Inferior parietal cortex (tissue), 1 donor: ENCODE data around the gene IMMP2L.
A peak's percentile ranks its signal among the peaks of the same experiment; 100 is the strongest.
"Not testable (repeated sequence)": the region's sequence is repeated elsewhere in the genome, so short reads cannot be mapped to it uniquely, and the experiment has no call there.

Experiments used
- DNase-seq: peaks from one replicate; pipeline ENCODE4 v3.0.0-alpha.2; 2016; ENCODE audit errors: extremely low spot score

The IMMP2L gene

DNA sequence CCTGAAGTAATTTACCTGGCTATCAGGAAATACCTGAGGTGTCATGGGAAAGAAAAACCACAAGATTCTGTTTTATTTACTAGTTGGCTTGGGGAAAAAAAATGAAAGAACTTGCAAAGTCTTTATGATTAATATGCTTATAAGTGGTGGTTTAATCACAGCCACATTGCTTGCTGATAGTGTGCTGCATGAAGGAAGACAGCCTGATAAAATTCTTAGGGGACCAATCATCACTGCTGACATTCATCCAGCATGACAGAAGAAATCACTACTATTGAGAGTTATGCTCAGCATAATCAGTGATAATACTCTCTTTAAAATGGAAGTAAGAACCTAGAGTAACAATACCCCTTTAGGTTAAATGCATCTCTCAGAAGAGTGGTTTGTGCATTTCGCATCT is 621.5 kb downstream of the IMMP2L start:
- no peak for DNase-seq

DNA sequence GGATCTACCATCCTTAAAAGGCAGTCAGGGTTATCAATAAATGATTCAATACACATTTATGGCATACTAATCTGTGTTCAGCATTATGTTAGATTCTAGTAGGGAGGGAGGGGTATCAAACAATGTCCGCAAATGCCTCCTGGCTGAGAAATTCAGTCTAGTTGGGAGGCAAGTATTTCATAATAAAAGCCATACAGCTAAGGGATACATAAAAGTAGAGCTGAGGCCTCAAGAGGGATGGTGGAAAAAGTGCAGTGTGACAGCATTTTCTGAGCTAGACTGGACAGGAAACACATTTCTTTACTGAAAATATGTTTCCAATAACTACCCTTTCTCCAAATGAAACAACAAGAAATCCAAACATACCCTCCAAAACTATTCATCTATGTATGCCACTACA is 624.1 kb downstream of the IMMP2L start:
- no peak for DNase-seq

DNA sequence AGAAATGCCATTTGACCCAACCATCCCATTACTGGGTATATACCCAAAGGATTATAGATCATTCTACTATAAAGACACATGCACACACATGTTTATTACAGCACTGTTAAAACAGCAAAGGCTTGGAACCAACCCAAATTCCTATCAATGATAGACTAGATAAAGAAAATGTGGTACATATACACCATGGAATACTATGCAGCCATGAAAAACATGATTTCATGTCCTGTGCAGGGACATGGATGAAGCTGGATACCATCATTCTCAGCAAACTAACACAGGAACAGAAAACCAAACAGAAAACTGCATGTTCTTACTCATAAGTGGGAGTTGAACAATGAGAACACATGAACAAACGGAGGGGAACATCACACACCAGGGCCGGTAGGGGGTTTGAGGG is 625.6 kb downstream of the IMMP2L start:
- DNase-seq, result not testable (repeated sequence)

DNA sequence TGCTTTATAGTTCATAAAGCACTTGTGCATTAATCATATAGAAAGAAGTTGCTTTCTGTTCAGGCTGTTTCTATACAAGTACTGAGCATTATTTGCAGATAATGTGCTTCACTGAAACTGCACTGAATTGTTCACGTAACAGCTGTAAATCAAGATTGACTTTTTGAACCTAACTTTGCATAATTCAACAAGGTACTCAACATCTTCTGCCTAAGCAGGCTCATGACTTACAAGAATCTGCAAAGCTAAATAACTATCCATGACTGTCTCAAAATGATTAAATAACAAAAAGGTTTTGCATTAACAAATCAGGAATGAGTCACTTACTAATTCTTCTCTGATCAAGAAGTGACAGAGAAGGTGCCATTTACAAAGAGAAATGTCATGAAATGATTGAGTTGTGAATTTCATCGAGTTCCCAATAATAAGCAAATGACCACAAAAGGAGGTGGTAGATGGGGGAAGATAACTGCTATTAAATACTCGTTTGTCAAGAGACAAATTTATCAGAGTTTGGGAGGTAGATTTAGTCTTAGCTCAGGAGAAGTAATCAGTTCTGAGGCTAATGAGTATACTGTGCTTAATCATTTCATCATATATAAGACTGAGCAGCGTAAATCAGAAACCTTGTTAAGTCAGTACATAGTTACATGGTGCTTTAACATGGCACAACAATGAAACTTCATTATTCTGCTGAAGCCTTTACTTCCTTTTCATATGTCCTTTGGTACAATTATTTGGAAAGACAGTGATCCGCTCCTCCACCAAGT is 632.6 kb downstream of the IMMP2L start:
- no peak for DNase-seq

DNA sequence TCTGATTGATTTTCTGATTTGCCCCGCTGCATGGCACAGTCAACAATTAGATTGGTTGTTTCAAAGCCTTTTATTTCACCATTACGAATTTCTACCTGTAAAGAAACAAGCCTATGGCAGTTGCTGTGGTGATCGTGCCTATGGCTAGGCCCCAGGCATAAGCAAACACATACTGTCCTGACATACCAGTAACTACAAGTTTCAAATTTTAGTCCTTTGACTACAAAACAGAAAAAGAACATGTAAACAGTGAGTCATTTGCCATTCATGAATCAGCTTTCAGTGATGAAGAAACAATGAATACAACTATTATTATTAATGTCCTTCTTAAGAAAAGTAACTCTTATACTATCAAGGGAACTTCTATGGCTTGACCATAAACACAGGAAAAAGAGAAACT is 639.4 kb downstream of the IMMP2L start:
- DNase-seq, result no peak

DNA sequence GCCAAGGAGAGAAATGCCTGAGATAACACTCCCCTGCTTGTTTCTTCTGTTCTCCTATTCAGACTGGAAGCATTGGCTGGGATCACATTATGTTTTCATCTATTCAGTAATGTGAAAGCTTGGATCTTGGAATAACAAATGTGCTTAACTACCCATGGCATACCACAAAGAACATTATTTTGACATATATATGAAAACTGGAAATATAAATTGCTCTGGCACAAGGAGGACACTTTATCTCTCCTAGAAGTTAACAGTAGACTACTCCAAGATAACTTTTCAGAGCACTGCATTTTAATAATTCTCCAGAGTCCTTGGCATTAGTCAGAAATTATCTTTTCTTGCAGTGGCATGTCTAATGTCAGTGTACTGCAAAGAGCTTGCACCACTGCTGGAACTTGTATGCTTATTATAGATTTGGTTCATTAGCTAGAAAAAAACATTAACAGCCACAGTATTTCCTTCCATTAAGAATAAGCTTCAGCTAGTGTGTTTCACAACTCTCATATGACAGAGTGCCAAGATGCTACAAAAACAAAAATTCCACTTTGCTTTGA is 640.6 kb downstream of the IMMP2L start:
- DNase-seq, result no peak

DNA sequence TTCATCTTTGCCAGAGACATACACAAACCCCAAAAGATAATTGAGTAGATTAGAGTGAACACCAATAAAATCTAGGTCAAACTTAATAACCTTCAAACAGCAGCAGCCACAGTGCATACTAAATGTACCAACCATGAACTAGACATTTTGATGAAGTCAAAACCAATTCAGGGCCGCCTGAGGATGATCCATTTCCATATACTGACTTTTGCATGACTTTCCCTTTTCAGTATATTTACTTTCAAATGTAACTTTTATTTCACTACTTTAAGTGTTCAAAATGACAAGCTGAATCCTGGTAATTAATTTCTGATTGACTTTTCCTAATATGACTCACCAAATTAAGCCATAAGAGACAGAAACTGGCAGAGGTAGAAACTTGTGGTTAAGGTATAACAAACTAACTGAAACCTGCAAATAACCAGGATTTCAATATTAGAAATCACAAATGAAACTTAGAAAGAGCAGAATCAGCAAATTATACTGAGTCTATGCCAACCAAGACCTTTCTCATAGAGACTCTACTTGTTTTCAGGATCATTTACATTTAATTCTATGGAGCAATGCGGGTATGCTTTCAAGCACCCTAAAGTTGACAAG is 643.2 kb downstream of the IMMP2L start:
- no peak for DNase-seq

DNA sequence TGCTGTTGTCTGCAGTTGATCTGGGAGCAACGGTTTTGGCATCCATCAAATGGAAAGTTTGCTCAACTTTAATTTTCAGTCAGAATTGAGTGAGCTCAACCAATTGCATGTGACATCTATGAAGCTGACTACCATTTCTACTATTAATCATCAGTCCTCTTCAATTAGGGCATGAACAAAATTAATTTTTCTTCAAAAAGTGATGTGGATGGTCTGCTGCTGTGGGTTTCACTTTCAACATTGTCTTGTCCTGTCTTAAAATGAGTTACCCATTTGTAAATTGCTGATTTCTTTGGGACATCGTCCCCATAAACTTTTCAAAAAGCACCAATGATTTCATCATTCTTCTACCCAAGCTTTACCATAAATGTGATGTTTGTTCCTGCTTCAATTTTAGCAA is 648.0 kb downstream of the IMMP2L start:
- DNase-seq, result no peak

DNA sequence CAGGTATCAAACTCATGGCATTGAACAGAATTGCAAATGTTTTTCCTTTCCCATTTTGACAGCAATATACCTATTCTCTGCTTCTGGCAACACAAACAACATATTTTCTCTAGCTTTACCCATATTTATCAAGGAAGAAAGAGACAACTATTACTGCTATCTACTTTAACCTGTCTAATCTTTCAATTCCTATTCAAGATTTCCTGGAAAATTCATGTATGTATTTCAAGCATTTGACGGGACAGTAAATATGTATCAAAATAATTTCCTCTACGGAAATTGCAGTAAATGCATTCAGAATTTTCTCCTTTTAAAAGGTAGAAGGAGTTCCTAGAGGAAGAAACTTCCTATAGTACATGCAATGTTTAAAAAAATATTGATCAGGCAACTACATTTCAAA is 650.7 kb downstream of the IMMP2L start:
- DNase-seq, result no peak

DNA sequence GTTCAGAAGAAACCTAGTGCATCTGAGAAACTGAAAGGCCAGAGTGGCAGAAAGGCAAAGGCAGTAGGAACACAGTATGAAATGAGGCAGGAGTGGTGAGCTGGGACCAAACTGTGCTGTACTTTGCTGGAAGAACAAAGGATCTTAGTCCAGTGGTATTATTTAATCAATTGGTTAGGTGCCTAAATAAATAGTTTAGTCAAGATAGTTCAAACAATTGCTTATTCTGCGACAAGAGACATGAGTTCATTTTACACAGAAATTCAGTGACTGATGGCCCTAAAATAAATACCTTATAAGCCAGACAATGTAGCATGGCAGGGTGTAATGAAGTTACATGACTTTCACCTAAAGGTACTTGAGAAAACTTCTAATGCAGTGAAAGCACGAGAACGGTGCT is 653.2 kb downstream of the IMMP2L start:
- no peak for DNase-seq

DNA sequence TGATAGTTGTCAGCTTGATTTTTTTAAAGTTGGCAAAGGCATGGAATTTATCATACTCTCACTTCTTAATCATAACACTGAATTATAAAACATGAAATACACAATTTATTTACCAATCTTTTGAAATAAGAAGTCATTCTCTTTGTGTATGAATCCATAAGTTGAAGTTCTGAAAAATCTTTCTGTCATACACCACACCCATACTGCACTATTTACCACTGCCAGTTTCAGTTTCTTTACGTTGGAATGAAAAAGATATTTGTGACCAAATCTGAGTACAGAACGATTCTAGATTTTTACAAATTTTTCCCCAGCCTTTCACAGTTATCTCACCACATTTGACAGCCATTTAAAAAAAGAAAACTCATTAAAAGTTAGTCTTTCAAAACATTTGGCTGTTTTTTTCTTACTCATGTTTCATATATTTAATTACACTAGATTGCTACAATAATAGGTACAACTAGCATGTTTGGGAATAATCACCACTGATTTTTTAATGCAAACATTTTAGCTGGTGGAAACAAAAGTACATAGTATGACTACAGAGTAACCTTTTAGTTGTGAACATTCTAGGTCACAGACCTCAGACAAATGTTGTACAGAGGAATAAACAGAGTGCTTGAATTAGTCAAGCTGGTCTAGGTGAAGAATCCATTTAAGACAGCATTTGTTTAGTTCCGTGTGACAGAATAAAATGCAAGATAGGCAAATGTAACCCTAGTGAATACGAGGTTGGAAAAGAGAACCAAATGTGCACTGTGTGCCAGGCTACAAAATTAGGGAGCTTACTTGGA is 656.3 kb downstream of the IMMP2L start:
- DNase-seq, result no peak

DNA sequence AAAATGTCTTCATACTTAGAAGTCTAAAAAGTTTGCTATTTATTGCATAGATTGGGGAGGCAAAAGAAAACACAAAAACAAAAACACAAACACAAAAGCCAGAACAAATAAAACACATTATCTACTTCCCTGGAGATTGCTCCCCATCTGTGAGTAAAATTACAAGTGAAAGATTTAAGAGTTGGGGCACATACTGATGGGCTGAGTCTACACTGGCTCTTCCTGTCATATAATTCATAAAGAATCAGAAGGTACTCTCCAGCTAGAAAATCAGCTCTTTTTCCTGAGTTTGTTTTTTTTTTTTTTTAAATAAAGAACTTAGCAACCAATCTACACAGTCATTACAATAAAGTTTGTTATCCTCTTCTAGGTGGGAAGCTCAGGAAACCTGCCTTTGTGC is 663.8 kb downstream of the IMMP2L start:
- no peak for DNase-seq

DNA sequence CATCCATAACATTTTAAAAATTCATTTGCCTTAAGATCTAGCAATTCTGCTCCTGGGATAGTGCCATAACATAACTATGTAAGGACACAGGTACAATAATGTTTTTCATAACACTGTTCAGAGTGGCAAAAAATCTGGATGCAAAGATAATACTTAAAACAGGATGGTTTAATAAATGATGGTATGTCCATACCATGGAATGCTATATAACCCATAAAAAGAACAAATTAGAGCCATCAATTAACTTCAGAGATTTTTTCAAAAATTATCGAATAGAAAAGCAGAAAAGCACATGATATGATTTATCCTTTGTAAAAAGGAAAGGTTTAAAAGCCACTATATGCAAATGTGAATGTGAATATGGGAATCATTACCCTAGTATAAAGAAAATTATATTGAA is 664.8 kb downstream of the IMMP2L start:
- no peak for DNase-seq

DNA sequence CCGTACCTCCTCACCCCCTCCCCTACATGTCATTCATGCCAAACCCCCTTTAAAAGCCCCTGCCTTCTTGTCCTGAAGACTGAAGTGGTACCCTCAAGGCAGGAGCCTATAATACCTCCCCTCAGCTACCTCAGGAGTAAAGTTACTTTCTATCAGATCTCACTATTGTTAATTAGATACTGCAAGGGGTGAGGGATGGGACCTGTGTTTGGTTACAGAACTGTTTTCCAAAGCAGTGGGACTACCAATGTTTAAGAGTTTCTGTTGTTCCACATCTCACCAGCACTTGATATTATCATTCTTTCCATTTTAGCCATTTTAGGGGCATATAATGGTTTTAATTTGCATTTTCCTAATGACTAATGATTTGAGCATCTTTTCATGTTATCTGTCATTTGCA is 668.2 kb downstream of the IMMP2L start:
- DNase-seq, result no peak

DNA sequence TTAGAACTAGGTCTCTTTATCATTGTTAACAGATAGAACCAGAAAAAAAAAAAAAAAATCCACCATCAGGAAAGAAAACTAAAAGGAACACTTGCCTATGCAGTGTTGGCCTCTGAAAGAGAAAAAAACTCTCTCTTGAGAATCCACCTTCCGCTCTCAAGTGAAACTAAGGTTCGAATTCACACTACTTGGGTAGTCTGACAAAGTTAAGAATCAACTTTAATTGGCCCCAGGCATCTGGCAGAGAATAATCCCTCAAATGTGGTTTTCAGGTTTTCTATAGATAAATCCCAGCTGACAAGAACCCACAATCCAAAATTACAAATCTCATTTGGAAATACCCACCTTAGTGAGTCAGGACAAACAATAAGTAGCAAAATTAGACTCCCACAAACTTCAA is 671.1 kb downstream of the IMMP2L start:
- no peak for DNase-seq

DNA sequence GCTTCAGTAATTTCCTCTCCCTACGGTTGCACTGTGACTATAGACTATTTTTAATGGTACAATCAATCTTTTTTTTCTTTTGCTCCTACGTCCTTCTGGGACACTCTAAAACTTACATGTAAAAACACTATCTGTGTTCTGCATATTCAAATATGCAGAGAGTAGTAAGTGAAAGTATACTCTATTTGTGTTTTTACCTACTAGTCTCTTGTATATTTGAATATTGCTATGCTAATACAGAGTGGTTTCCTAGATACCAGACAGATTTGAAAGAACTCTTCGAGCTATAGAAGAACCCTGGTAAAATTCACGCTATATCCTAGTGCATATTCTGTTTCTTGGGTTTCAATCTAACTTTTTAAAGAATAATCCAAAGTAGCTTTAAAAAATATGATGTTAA is 672.2 kb downstream of the IMMP2L start:
- no peak for DNase-seq

DNA sequence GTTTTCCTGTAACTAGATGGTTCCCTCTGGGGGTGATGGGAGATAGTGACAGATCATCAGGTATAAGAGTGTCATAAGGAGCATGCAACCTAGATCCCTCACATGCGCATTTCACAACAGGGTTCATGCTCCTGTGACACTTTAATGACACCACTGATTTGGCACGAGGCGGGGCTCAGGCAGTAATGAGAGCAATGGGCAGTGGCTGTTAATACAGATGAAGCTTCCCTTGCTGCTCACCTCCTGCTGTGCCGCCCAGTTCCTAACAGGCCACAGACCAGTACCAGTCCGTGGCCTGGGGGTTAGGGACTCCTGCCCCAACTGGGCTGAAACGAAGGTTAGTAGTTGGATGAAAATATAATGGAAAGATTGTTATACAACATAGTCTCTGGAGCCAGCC is 673.0 kb downstream of the IMMP2L start:
- no peak for DNase-seq

DNA sequence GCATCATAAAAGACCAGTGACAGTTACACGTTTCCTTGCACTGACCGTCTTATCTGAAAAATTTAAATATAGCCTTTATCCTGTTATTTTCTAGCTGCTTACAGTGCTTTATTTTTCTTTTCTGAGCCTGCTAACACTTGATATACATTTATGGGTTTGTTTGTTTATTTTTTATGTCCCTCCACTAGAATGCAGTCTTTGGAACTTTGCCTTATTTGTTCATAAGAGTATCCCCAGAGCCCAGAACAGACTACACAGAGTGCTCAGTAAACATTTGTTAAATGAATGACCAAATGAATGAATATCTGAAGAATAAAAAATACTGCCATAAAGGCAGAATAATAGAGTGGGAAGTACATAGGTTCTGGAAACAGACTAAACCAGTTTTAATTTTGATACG is 673.7 kb downstream of the IMMP2L start:
- no peak for DNase-seq

DNA sequence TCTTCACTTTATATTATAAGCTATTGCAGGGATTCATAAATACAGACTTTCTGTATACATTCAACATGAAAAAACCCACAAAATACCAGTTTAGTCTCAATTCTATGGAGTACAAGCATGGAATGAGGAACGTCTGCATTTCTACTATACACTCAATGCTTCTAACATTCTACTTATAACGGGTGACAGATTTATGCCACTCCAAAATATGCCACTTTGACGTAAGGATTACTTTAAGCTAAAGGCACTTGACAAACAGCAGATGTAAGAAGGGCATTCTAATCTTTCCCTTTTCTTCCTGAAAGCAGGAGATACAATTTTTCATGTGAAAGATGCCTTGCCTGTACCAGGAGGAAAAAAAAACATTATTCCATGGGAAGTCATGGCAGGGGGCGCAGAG is 676.8 kb downstream of the IMMP2L start:
- DNase-seq, result no peak

DNA sequence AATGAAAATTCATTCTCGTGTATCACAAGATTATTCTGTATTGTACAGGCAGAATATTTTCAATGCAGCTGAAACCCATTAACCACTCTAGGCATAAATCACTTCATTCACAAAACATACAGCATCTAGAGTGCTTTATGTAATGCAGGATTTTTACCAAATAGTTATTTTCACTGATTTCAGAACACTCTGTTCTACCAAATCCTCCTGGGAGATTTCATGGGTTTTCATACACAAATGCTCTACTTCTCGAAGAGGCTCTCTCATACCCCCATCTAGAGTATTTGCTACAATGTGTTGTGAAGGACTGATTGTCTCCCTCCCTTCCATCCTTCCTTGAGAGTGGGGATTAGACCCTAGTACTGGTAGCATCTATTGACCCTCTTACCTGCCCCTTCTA is 680.6 kb downstream of the IMMP2L start:
- peak; percentile 8 for DNase-seq

DNA sequence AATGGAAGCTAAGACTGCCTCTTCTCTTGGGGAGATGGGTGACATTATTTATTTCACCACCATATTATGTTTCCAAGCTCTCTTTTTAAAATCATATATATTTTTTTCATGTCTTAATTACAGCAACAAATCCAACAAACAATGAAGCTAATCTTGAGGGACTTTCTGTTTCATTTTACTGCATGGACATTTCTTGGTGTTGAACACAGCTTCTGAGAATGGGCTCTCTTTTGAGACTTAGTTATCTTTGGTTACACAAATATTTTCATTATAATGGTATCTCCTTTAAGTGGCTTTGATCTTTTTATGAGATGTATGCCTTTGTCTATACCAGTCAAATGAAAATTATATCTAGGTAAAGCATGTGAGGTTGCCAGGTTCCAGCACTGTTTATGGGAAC is 681.3 kb downstream of the IMMP2L start:
- DNase-seq, result no peak

DNA sequence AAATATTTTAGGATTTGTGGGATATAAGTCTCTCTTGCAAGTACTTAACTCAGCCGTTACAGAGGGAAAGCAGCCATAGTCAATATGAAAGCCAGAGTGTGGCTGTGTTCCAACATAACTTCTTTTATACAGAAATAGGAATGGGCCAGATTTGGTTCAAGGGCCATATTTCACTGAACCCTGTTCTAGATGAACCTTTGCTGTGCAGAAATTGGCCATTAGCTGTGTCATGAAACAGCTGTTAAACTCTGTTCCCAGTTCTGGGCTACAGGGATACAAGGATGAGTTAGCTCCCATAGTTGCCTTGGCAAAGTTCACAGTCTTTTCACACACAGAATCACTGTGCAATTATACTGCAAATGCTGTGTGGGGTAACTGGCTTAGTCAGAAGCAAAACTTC is 685.3 kb downstream of the IMMP2L start:
- DNase-seq, result no peak

DNA sequence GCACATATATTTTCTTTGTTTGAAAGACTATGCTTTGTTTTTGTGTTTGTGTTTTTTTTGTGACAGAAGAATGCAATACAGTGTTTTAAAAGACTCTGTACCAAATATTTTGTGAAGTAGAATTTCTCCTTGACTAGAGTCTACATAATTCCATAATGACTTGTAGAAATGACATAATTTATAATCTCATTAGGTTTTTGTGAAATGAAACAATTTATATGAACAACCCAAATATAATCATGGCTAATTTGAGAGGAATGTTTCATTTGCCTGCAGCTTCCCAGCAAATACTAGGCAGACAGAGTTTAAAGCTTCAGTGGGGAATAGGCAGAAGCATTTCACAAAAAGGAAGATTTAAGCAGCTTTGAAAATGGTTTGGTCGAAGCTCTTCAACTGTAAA is 686.9 kb downstream of the IMMP2L start:
- DNase-seq, result no peak
